ENCODE data around the gene SNX9. TPM values are rescaled to one million over a fixed set of nuclear protein-coding genes. Genes with fewer than 3 reads are reported as not detected.
"Not testable (repeated sequence)": the region's sequence is repeated elsewhere in the genome, so short reads cannot be mapped to it uniquely, and the experiment has no call there.

SNX9 gene
- total RNA-seq, 1 donor from 2014 or later = 36.0 TPM

GRCh38 chr6:157900751-157901150 lies 77.7 kb downstream of the SNX9 start:
- not testable (repeated sequence) for H3K79me2 ChIP-seq (ENCODE audit: insufficient read depth, low read length); H3K27me3 Mint-ChIP-seq (ENCODE audit: low read depth, unreplicated experiment); H3K9ac ChIP-seq (ENCODE audit: low read length); H2AFZ ChIP-seq (ENCODE audit: low read depth, low read length); H3K27ac Mint-ChIP-seq (ENCODE audit: unreplicated experiment); FAIRE-seq; H3K9me3 ChIP-seq (ENCODE audit: insufficient read depth, low read depth, low read length); H3K4me3 Mint-ChIP-seq (ENCODE audit: unreplicated experiment); H3K4me1 ChIP-seq (ENCODE audit: insufficient read depth, low read length); DNase-seq (ENCODE audit: low read depth); H4K20me1 ChIP-seq (ENCODE audit: insufficient read depth, low read length); H3K4me1 Mint-ChIP-seq (ENCODE audit: low read depth, unreplicated experiment); H3K4me3 ChIP-seq (ENCODE audit: insufficient read depth, low read depth, low read length); H3K9me3 Mint-ChIP-seq (ENCODE audit: unreplicated experiment); H3K4me2 ChIP-seq (ENCODE audit: low read length); H3K27ac ChIP-seq (ENCODE audit: low read depth, low read length); H3K27me3 ChIP-seq (ENCODE audit: insufficient read depth, low read length)
- peaks cover 24% of the 10 kb centered on the region for H3K36me3 ChIP-seq (ENCODE audit: insufficient read depth, low read length)
- H3K36me3 Mint-ChIP-seq (ENCODE audit: low read depth, unreplicated experiment) = peaks cover 20% of the 10 kb centered on the region

- H3K4me3 Mint-ChIP-seq (ENCODE audit: unreplicated experiment) = no peak overlapping the region
- TF ChIP-seq EZH2 (IDR thresholded peaks at IDR 0.05; ENCODE audit: insufficient read depth, low read length) = no peak
- Histone ChIP-seq H3K27ac (ENCODE audit: low read depth, low read length) (no peak overlapping the region), H3K9ac (ENCODE audit: low read length) (no peak overlapping the region), H3K79me2 (ENCODE audit: insufficient read depth, low read length) (no peaks in the 10 kb centered on the region), H3K4me1 (ENCODE audit: insufficient read depth, low read length) (no peaks in the 10 kb centered on the region), H3K27me3 (ENCODE audit: insufficient read depth, low read length) (no peaks in the 10 kb centered on the region), H3K4me3 (ENCODE audit: insufficient read depth, low read depth, low read length) (no peak overlapping the region), H3K36me3 (ENCODE audit: insufficient read depth, low read length) (peaks cover 23% of the 10 kb centered on the region), H3K4me2 (ENCODE audit: low read length) (no peak overlapping the region), H3K9me3 (ENCODE audit: insufficient read depth, low read depth, low read length) (no peaks in the 10 kb centered on the region), H4K20me1 (ENCODE audit: insufficient read depth, low read length) (no peaks in the 10 kb centered on the region), H2AFZ (ENCODE audit: low read depth, low read length) (no peak overlapping the region)
- H3K27ac Mint-ChIP-seq (ENCODE audit: unreplicated experiment) = no peak overlapping the region
- DNase-seq (ENCODE audit: low read depth) (no peak), FAIRE-seq (no peak)
- peaks cover 29% of the 10 kb centered on the region for H3K36me3 Mint-ChIP-seq (ENCODE audit: low read depth, unreplicated experiment)
- H3K4me1 Mint-ChIP-seq (ENCODE audit: low read depth, unreplicated experiment) = no peaks in the 10 kb centered on the region
- H3K9me3 Mint-ChIP-seq (ENCODE audit: unreplicated experiment) = no peaks in the 10 kb centered on the region
- no peaks in the 10 kb centered on the region for H3K27me3 Mint-ChIP-seq (ENCODE audit: low read depth, unreplicated experiment)
Measured at GRCh38 chr6:157904999-157905398, 82.0 kb downstream of the SNX9 start.

DNA sequence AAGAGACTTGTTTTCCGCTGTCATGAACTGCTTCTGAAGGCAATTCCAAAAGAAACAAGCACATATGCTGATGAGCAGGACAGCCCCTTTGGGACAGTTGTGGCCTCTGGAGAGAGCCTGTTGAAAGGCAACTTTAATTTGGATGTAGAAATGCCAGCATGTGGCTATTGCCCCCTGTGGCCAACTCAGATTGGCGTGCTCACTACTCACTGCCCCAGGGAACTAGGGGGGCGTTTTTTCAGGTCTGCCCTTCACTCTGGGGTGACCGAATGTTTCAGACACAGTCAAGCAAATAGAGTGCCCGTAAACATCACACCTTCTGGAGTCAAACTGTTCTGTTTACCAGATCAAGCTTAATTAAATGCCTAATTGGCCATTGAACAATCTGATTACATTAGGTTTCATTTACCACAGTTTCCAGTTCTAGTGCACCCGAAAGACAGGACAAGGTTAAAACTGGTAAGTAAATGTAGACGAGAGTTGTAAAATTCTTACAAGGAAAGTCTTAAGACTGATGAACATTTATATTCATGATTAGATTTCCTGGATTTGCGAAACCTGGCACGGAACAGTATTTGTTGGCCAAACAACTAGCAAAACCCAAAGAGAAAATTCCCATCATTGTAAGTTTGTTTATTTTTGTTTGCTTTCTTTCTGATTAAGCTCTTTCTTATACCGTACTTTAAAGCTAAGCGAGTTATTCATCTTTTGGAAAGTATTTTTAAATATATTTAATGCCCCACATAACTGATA lies 82.7 kb downstream of the SNX9 start:
- no peaks in the 10 kb centered on the region for H3K79me2 ChIP-seq (ENCODE audit: insufficient read depth, low read length)
- no peak for DNase-seq (ENCODE audit: low read depth)
- H4K20me1 ChIP-seq (ENCODE audit: insufficient read depth, low read length) = no peaks in the 10 kb centered on the region
- no peak overlapping the region for H3K27ac Mint-ChIP-seq (ENCODE audit: unreplicated experiment)
- H3K9me3 ChIP-seq (ENCODE audit: insufficient read depth, low read depth, low read length) = no peaks in the 10 kb centered on the region
- no peaks in the 10 kb centered on the region for H3K4me1 ChIP-seq (ENCODE audit: insufficient read depth, low read length)
- no peak overlapping the region for H3K4me2 ChIP-seq (ENCODE audit: low read length)
- H3K36me3 Mint-ChIP-seq (ENCODE audit: low read depth, unreplicated experiment) = peaks cover 30% of the 10 kb centered on the region
- no peaks in the 10 kb centered on the region for H3K27me3 ChIP-seq (ENCODE audit: insufficient read depth, low read length)
- H3K27ac ChIP-seq (ENCODE audit: low read depth, low read length) = no peak overlapping the region
- no peak overlapping the region for H3K4me3 ChIP-seq (ENCODE audit: insufficient read depth, low read depth, low read length)
- no peak overlapping the region for H3K4me3 Mint-ChIP-seq (ENCODE audit: unreplicated experiment)
- H3K36me3 ChIP-seq (ENCODE audit: insufficient read depth, low read length) = peaks cover 27% of the 10 kb centered on the region
- H3K4me1 Mint-ChIP-seq (ENCODE audit: low read depth, unreplicated experiment) = no peaks in the 10 kb centered on the region
- H3K9ac ChIP-seq (ENCODE audit: low read length) = no peak overlapping the region
- TF ChIP-seq EZH2 (IDR thresholded peaks at IDR 0.05; ENCODE audit: insufficient read depth, low read length) (no peak), CTCF (IDR thresholded peaks at IDR 0.05; ENCODE audit: insufficient read depth, low read depth, low read length) (no peak)
- FAIRE-seq = peak; percentile 71
- H3K9me3 Mint-ChIP-seq (ENCODE audit: unreplicated experiment) = no peaks in the 10 kb centered on the region
- no peak overlapping the region for H2AFZ ChIP-seq (ENCODE audit: low read depth, low read length)
- H3K27me3 Mint-ChIP-seq (ENCODE audit: low read depth, unreplicated experiment) = no peaks in the 10 kb centered on the region
